Keratinocyte (primary cell): ENCODE results near the gene PRELID1.

ENCODE experiments used
- CTCF ChIP-seq, 3 experiments: IDR thresholded peaks in 1 of 3; conservative IDR thresholded peaks in 1 of 3; optimal IDR thresholded peaks in 1 of 3; 2 replicates in 2 of 3; 3 replicates in 1 of 3; pipeline versions ENCODE3 to v1.5.1; 2011; ENCODE audit warnings: low read length in 3 of 3, mild to moderate bottlenecking in 3 of 3, moderate library complexity in 2 of 3, control low read depth in 1 of 3, inconsistent platforms in 1 of 3; ENCODE audit not compliant: insufficient read depth in 2 of 3; ENCODE audit errors: extremely low read depth in 1 of 3
- EZH2 ChIP-seq: IDR thresholded peaks from one replicate; pipeline ENCODE4 v1.6.1; 2012; ENCODE audit warnings: inconsistent platforms, mild to moderate bottlenecking, low read length, moderate library complexity

DNA sequence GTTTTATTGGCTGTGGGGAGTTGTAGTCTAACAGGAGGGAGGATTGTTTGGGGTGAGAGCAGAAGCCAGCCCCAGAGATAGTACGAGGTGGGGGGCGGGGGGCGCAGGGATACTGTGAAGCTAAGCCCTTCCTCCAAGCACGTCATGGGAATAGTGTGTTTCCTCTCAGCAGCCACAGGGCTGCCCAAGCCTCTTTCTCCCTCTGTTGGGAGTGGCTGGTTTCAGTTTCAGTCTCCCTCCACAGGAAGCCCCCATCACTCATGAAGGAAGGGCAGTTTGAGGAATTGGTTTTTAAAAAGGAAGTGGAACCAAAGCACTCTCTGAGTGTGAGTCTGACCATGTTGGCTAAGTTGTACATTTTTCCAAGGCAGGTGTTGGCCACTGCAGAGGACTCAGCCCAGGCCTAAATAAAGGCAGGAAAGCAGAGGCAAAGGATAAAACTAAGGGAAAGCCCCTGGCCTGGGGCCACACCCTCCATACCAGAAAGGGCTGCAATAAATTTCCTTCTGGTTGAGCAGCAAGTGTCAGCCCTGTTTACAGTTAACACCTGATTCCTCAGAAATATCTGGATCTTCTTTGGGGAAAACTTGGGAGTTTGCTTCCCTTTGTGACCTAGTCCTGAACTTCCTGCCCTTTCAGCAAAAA lies 3.2 kb upstream of the PRELID1 start:
- no peak for TF ChIP-seq CTCF (optimal IDR thresholded peaks at IDR 0.05 in 1 of 3, IDR thresholded peaks at IDR 0.05 in 1 of 3, conservative IDR thresholded peaks at IDR 0.05 in 1 of 3; ENCODE audit: extremely low read depth in 1 of 3, insufficient read depth in 2 of 3, low read length in 3 of 3)
- TF ChIP-seq EZH2, result no peak
